Measurements from ENCODE around the gene OR2S2. TPM values are rescaled to one million over a fixed set of nuclear protein-coding genes. Genes with fewer than 3 reads are reported as not detected.

OR2S2 gene
- total and polyA plus RNA-seq, 2 donors (not counting 1 experiment from before 2014, with no cell fraction given) = not detected

GRCh38 chr9:35951736-35952135, 6.2 kb downstream of the OR2S2 start:
- Mint-ChIP-seq H3K4me1 (no peaks in the 10 kb centered on the region), H3K4me3 (no peak overlapping the region), H3K27me3 (peaks cover 39% of the 10 kb centered on the region), H3K27ac (no peak overlapping the region), H3K9me3 (ENCODE audit: insufficient read depth) (no peaks in the 10 kb centered on the region)
- Histone ChIP-seq H3K4me1 (ENCODE audit: control insufficient read depth in 2 of 2, insufficient read depth in 2 of 2, low read length in 2 of 2) (no peaks in the 10 kb centered on the region), H3K9ac (ENCODE audit: low read length) (no peak overlapping the region), H3K79me2 (ENCODE audit: control insufficient read depth, insufficient read depth, low read length) (no peaks in the 10 kb centered on the region), H4K20me1 (ENCODE audit: control insufficient read depth, insufficient read depth, low read length, poor library complexity, severe bottlenecking) (no peaks in the 10 kb centered on the region), H3K36me3 (replicated peaks in 1 of 2; ENCODE audit: control extremely low read depth in 1 of 2, control insufficient read depth in 1 of 2, extremely low read depth in 1 of 2, insufficient read depth in 2 of 2, low read length in 1 of 2) (no peaks in the 10 kb centered on the region), H3K9me3 (ENCODE audit: control extremely low read depth in 1 of 3, control insufficient read depth in 2 of 3, insufficient read depth in 1 of 3, low read length in 2 of 3) (no peaks in the 10 kb centered on the region), H3K27ac (ENCODE audit: low read length in 2 of 2) (no peak overlapping the region), H2AFZ (ENCODE audit: insufficient read depth, low read depth, low read length, poor library complexity, severe bottlenecking) (no peak overlapping the region), H3K27me3 (replicated peaks in 1 of 4; ENCODE audit: control extremely low read depth in 1 of 4, control insufficient read depth in 3 of 4, insufficient read depth in 4 of 4, low read length in 3 of 4) (peaks cover 0 to 23% (median 8%) of the 10 kb centered on the region in 4 experiments), H3K4me2 (replicated peaks; ENCODE audit: low read depth, low read length, poor library complexity, severe bottlenecking) (no peak overlapping the region), H3K4me3 (ENCODE audit: control extremely low read depth in 1 of 5, extremely low read depth in 1 of 5, insufficient read depth in 1 of 5, low read depth in 2 of 5, low read length in 4 of 5) (no peak overlapping the region)
- CTCF ChIA-PET = interaction anchor here (1.4 to 2.7 kb wide), 2 partner anchors 72 to 161 kb away, joined by 4 to 17 read pairs; no protein-coding TSS in a partner anchor
- WGBS (ENCODE audit: insufficient coverage) = 82% methylated on average over 5 of the region's 6 CpGs
- TF ChIP-seq CTCF (IDR thresholded peaks at IDR 0.05) (no peak), EZH2 (IDR thresholded peaks at IDR 0.05; ENCODE audit: borderline replicate concordance, insufficient read depth, low read depth, low read length, poor library complexity, severe bottlenecking) (no peak)
- intact Hi-C loops (cut with micrococcal nuclease) = no loop called here
- POLR2A ChIA-PET = no interaction called here
- ATAC-seq (ENCODE audit: low read depth) = no peak
- no peak for DNase-seq

- WGBS (ENCODE audit: insufficient coverage) = no CpG with 5 or more reads among the region's 2 CpGs
- CTCF ChIA-PET = no interaction called here
- H3K27me3 ChIP-seq (replicated peaks in 1 of 4; ENCODE audit: control extremely low read depth in 1 of 4, control insufficient read depth in 3 of 4, insufficient read depth in 4 of 4, low read length in 3 of 4) = peaks cover 0 to 20% (median 16%) of the 10 kb centered on the region in 4 experiments
- no peaks in the 10 kb centered on the region for H3K36me3 ChIP-seq (replicated peaks in 1 of 2; ENCODE audit: control extremely low read depth in 1 of 2, control insufficient read depth in 1 of 2, extremely low read depth in 1 of 2, insufficient read depth in 2 of 2, low read length in 1 of 2)
- Mint-ChIP-seq H3K27ac (no peak overlapping the region), H3K9me3 (ENCODE audit: insufficient read depth) (no peaks in the 10 kb centered on the region), H3K27me3 (peaks cover 38% of the 10 kb centered on the region), H3K4me1 (no peaks in the 10 kb centered on the region), H3K4me3 (no peak overlapping the region)
- intact Hi-C loops (cut with micrococcal nuclease) = no loop called here
- H3K9ac ChIP-seq (ENCODE audit: low read length) = no peak overlapping the region
- H3K79me2 ChIP-seq (ENCODE audit: control insufficient read depth, insufficient read depth, low read length) = no peaks in the 10 kb centered on the region
- H2AFZ ChIP-seq (ENCODE audit: insufficient read depth, low read depth, low read length, poor library complexity, severe bottlenecking) = no peak overlapping the region
- POLR2A ChIA-PET = no interaction called here
- H3K4me2 ChIP-seq (replicated peaks; ENCODE audit: low read depth, low read length, poor library complexity, severe bottlenecking) = no peak overlapping the region
- TF ChIP-seq CTCF (IDR thresholded peaks at IDR 0.05) (no peak), EZH2 (IDR thresholded peaks at IDR 0.05; ENCODE audit: borderline replicate concordance, insufficient read depth, low read depth, low read length, poor library complexity, severe bottlenecking) (no peak)
- H3K9me3 ChIP-seq (ENCODE audit: control extremely low read depth in 1 of 3, control insufficient read depth in 2 of 3, insufficient read depth in 1 of 3, low read length in 2 of 3) = no peaks in the 10 kb centered on the region
- DNase-seq (no peak), ATAC-seq (ENCODE audit: low read depth) (no peak)
- H3K4me1 ChIP-seq (ENCODE audit: control insufficient read depth in 2 of 2, insufficient read depth in 2 of 2, low read length in 2 of 2) = peaks cover 3 to 4% of the 10 kb centered on the region in 2 donors
- H4K20me1 ChIP-seq (ENCODE audit: control insufficient read depth, insufficient read depth, low read length, poor library complexity, severe bottlenecking) = no peaks in the 10 kb centered on the region
- H3K27ac ChIP-seq (ENCODE audit: low read length in 2 of 2) = no peak overlapping the region
- H3K4me3 ChIP-seq (ENCODE audit: control extremely low read depth in 1 of 5, extremely low read depth in 1 of 5, insufficient read depth in 1 of 5, low read depth in 2 of 5, low read length in 4 of 5) = no peak overlapping the region
Measured at GRCh38 chr9:35948901-35949318, 9.0 kb downstream of the OR2S2 start.
